ENCODE results near the gene WIZ. TPM values are rescaled to one million over a fixed set of nuclear protein-coding genes. Genes with fewer than 3 reads are reported as not detected.

Gene WIZ
- total and polyA plus RNA-seq, 2 experiments from 2014 or later = 40.3 to 82.7 TPM

DNA sequence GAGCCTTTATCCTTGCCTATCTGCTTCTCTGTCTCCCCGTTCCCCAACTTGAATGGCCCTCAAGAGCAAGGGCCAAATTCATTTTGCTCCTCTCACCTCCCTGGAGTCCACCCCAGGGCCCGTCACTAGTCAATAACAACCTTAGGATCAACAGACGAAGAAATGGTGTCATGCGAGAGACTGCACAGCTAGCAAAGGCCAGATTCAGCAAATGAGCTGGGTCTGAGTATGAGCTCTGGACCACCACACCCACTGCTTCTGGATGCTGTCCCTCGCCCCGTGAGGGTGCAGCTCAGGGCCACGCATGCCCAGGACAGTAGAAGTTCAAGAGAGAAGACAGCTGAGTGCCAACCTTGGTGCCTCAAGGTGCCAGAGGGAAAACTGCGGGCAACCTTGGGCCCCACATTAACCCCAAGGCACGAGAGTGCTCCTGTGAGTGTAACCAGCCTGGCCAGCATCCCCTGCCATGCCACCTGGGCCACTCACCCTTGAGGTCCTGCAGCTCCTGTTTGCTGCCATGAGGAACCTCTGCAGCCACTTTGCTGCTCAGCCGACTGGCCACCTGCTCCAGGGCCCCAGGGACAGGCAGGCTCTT lies 19.1 kb downstream of the WIZ start:
- Histone ChIP-seq H3K4me3 (no peak overlapping the region), H3K4me1 (ENCODE audit: low read depth) (peaks cover 7% of the 10 kb centered on the region), H3K36me3 (peaks cover 13% of the 10 kb centered on the region), H3K27me3 (no peaks in the 10 kb centered on the region), H3K27ac (no peak overlapping the region), H3K9me3 (ENCODE audit: low read depth) (no peaks in the 10 kb centered on the region)
- TF ChIP-seq, protein P1, sequence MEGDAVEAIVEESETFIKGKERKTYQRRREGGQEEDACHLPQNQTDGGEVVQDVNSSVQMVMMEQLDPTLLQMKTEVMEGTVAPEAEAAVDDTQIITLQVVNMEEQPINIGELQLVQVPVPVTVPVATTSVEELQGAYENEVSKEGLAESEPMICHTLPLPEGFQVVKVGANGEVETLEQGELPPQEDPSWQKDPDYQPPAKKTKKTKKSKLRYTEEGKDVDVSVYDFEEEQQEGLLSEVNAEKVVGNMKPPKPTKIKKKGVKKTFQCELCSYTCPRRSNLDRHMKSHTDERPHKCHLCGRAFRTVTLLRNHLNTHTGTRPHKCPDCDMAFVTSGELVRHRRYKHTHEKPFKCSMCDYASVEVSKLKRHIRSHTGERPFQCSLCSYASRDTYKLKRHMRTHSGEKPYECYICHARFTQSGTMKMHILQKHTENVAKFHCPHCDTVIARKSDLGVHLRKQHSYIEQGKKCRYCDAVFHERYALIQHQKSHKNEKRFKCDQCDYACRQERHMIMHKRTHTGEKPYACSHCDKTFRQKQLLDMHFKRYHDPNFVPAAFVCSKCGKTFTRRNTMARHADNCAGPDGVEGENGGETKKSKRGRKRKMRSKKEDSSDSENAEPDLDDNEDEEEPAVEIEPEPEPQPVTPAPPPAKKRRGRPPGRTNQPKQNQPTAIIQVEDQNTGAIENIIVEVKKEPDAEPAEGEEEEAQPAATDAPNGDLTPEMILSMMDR (IDR thresholded peaks at IDR 0.05; ENCODE audit: low read depth, low read length) = no peak
- no peak for DNase-seq (ENCODE audit: low read depth in 1 of 2, low spot score in 1 of 2)

DNA sequence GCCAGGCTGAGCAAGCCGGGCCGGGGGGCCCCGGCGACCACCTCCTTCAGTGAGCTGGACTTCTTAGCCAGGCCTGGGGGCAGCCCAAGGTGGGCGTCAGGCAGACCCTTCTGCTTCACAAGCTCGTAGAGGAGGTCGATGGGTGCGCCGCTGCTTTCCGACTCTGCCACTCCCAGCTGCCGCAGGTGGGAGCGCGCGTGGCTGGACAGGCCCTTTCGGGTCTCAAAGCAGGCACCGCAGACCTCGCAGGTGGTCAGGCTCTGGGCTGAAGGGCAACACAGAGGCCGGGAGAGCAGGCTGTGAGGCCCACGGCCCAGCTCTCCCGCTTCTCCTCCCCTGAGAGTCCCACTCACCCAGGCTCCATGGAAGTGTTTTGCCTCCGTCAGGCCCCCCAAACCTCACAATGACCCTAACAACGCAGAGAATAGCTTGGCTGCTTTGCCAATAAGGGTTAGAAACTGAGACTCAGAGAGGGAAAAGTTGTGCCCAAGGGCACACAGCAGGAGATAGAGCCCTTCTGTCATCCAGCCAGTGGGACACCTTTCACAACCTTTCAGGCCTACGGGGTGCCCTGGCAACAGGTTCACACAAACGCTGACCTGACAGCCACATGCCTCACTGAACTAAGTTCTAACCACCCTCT lies 19.8 kb downstream of the WIZ start:
- TF ChIP-seq, protein P1 (IDR thresholded peaks at IDR 0.05; ENCODE audit: low read depth, low read length) = no peak

DNA sequence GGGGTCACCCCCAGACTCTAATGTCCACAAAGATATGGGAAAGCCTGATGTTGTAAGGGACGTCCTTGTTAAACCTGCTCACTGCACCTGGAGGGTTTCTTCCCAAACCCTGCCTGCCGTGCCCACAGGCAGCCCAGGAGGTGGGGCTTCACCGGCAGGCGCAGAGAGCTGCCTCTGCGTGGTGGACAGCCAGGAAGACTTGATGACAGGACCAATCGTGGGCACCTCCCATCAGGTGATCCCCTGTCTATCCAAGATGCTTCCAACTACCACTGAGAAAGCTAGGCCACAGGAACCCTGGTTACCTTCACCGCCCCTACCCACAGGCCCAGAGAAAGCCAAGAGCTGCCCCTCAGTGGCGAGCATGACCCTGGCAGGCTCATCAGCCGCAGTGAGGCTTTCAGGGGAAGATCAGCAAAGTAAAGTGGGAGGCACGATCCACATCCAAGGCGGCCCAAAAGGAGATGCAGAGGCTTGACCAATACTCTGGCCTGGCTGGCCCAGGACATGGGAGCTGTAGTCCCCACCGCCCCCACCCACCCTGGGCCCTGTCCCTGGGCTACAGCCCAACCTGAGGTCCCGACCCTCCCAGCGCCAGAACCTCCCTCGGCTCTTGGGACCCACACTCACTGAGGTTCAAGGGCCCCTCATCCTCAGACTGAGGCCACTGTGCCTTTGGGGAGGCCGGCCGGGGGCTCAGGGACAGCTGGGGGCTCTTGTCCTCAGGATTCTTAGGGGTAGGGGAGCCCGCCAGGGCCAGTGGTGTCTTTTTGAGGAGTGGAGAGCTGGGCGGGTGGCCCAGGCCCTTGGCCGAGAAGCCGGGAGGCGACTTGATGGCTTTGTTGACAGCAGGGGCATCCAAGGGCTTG lies 20.6 kb downstream of the WIZ start:
- H3K4me1 ChIP-seq (ENCODE audit: low read depth) = peaks cover 7% of the 10 kb centered on the region
- TF ChIP-seq, protein P1 (IDR thresholded peaks at IDR 0.05; ENCODE audit: low read depth, low read length) = no peak
- H3K27me3 ChIP-seq = no peaks in the 10 kb centered on the region
- H3K4me3 ChIP-seq = no peak overlapping the region
- no peaks in the 10 kb centered on the region for H3K9me3 ChIP-seq (ENCODE audit: low read depth)
- DNase-seq (ENCODE audit: low read depth in 1 of 2, low spot score in 1 of 2) = no peak
- no peak overlapping the region for H3K27ac ChIP-seq
- peaks cover 22% of the 10 kb centered on the region for H3K36me3 ChIP-seq

More for the DNA sequence above, 19.8 kb downstream of the WIZ start:
- Histone ChIP-seq H3K36me3 (peaks cover 15% of the 10 kb centered on the region), H3K27me3 (no peaks in the 10 kb centered on the region), H3K4me3 (no peak overlapping the region), H3K9me3 (ENCODE audit: low read depth) (no peaks in the 10 kb centered on the region), H3K4me1 (ENCODE audit: low read depth) (peaks cover 7% of the 10 kb centered on the region), H3K27ac (no peak overlapping the region)
- DNase-seq (ENCODE audit: low read depth in 1 of 2, low spot score in 1 of 2) = no peak

DNA sequence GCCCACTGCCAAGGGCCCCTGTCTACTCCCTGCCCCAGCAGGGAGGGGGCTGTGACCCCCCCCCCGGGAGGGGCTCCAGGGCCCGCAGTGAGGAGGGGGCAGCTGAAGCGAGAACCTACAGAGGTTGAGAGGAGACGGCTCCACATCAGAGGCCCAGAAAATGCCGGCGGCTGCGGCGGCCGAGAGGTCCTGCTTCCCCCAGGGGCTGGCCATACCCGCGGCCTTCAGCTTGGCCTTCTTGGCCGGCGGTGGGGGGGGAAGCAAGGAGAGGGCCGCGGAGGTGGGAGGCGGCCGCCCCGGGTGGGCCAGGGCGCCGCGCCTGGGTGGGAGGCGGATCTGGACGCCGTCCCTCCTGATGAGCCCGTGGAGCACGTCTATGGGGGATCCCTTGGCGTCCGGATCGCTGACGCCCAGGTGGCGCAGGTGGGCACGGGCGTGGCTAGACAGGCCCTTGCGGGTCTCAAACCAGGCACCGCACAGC lies 21.7 kb downstream of the WIZ start:
- TF ChIP-seq, protein P1 (IDR thresholded peaks at IDR 0.05; ENCODE audit: low read depth, low read length) = no peak
- DNase-seq (ENCODE audit: low read depth in 1 of 2, low spot score in 1 of 2) = no peak
- H3K36me3 ChIP-seq = peaks cover 34% of the 10 kb centered on the region

DNA sequence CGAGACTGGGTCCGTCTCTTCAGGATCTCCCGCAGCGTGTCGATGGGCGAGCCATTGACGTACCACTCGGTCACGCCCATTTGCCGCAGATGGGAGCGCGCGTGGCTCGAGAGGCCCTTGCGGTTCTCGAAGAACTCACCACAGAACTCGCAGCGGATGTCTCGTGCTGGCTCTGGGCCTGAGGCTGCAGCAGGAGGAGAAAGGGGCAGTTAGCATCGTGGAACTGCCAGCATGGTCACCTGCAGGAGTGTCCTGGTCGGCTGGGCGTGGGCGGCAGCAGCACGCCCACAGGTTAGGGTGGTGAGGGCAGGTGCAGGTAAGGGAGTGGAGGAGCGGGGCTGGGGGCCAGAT lies 22.4 kb downstream of the WIZ start:
- peaks cover 7% of the 10 kb centered on the region for H3K4me1 ChIP-seq (ENCODE audit: low read depth)
- TF ChIP-seq, protein P1 (IDR thresholded peaks at IDR 0.05; ENCODE audit: low read depth, low read length) = no peak
- peaks cover 36% of the 10 kb centered on the region for H3K36me3 ChIP-seq
- H3K4me3 ChIP-seq = no peak overlapping the region
- H3K9me3 ChIP-seq (ENCODE audit: low read depth) = no peaks in the 10 kb centered on the region
- no peak for DNase-seq (ENCODE audit: low read depth in 1 of 2, low spot score in 1 of 2)
- no peak overlapping the region for H3K27ac ChIP-seq
- H3K27me3 ChIP-seq = no peaks in the 10 kb centered on the region

More for the DNA sequence above, 21.7 kb downstream of the WIZ start:
- Histone ChIP-seq H3K9me3 (ENCODE audit: low read depth) (no peaks in the 10 kb centered on the region), H3K4me3 (no peak overlapping the region), H3K27ac (no peak overlapping the region), H3K4me1 (ENCODE audit: low read depth) (peaks cover 7% of the 10 kb centered on the region), H3K27me3 (no peaks in the 10 kb centered on the region)

All from cardiac muscle cell (in vitro differentiated cells and primary cell).